COR-L47 (cell line): Measurements from ENCODE around the gene ZNF576.
"Not testable (repeated sequence)": the region's sequence is repeated elsewhere in the genome, so short reads cannot be mapped to it uniquely, and the experiment has no call there.

Experiments used
- DNase-seq: peaks from one replicate; lab custom pipeline; 2025; lab: John Stamatoyannopoulos, UW

Gene ZNF576

GRCh38 chr19:43626838-43627237 lies 30.4 kb downstream of the ZNF576 start:
- no peak for DNase-seq

- no peak for DNase-seq
Measured at GRCh38 chr19:43628646-43629326, 32.4 kb downstream of the ZNF576 start.

- no peak for DNase-seq
Measured at GRCh38 chr19:43631491-43631890, 35.1 kb downstream of the ZNF576 start.

- no peak for DNase-seq
Measured at GRCh38 chr19:43633520-43633919, 37.1 kb downstream of the ZNF576 start.

- no peak for DNase-seq
Measured at GRCh38 chr19:43634068-43634467, 37.7 kb downstream of the ZNF576 start.

GRCh38 chr19:43634506-43634871 lies 38.1 kb downstream of the ZNF576 start:
- DNase-seq = no peak

- DNase-seq = no peak
Measured at GRCh38 chr19:43634872-43635560, 38.6 kb downstream of the ZNF576 start.

GRCh38 chr19:43635561-43635940 lies 39.2 kb downstream of the ZNF576 start:
- not testable (repeated sequence) for DNase-seq

- DNase-seq = no peak
Measured at GRCh38 chr19:43636121-43636683, 39.8 kb downstream of the ZNF576 start.

- DNase-seq = no peak
Measured at GRCh38 chr19:43638214-43638994, 42.0 kb downstream of the ZNF576 start.

GRCh38 chr19:43638995-43639518 lies 42.7 kb downstream of the ZNF576 start:
- no peak for DNase-seq

GRCh38 chr19:43639519-43640423 lies 43.4 kb downstream of the ZNF576 start, which contains the start of gene CADM4:
Gene CADM4, minus strand, starts transcription at chr19:43639850. Its CDS starts 60 bp downstream, at chr19:43639790.
- DNase-seq = peak; percentile 46

- no peak for DNase-seq
Measured at GRCh38 chr19:43640424-43640757, 44.0 kb downstream of the ZNF576 start.

GRCh38 chr19:43641333-43641732 lies 44.9 kb downstream of the ZNF576 start:
- no peak for DNase-seq

- DNase-seq = no peak
Measured at GRCh38 chr19:43642531-43642930, 46.1 kb downstream of the ZNF576 start.

GRCh38 chr19:43643326-43643725 lies 46.9 kb downstream of the ZNF576 start:
- DNase-seq = peak; percentile 56

- no peak for DNase-seq
Measured at GRCh38 chr19:43644181-43644580, 47.8 kb downstream of the ZNF576 start.

- DNase-seq = no peak
Measured at GRCh38 chr19:43648633-43649032, 52.2 kb downstream of the ZNF576 start.

- DNase-seq = no peak
Measured at GRCh38 chr19:43649514-43649913, 53.1 kb downstream of the ZNF576 start.

GRCh38 chr19:43650276-43650675 lies 53.9 kb downstream of the ZNF576 start:
- DNase-seq = not testable (repeated sequence)
